HepG2 (cell line): ENCODE data around the gene ZDHHC14. TPM values are rescaled to one million over a fixed set of nuclear protein-coding genes. Genes with fewer than 3 reads are reported as not detected.

Source experiments
- CEBPB ChIP-seq: IDR thresholded peaks from 2 replicates; pipeline ENCODE4 v1.6.1; 2011; ENCODE audit warnings: low read depth, low read length, improper control_type of control experiment, borderline replicate concordance
- FOXP4 ChIP-seq: sonication (generic); formaldehyde crosslinking; IDR thresholded peaks from 2 replicates; pipeline ENCODE4 v1.4.0; 2020; ENCODE audit warnings: missing genetic modification reagents
- IKZF4 ChIP-seq: sonication (generic); formaldehyde crosslinking; IDR thresholded peaks from 2 replicates; pipeline ENCODE4 v1.5.1; 2020; ENCODE audit warnings: borderline replicate concordance, mild to moderate bottlenecking, low read depth, missing genetic modification reagents; ENCODE audit errors: not compliant biosample characterization
- MAFG ChIP-seq: sonication (generic); formaldehyde crosslinking; IDR thresholded peaks from 2 replicates; pipeline ENCODE4 v1.5.1; 2020; ENCODE audit warnings: mild to moderate bottlenecking, missing genetic modification reagents
- MIXL1 ChIP-seq: IDR thresholded peaks from 2 replicates; pipeline ENCODE4 v1.6.1; 2016
- MTF1 ChIP-seq: sonication (generic); formaldehyde crosslinking; IDR thresholded peaks from 2 replicates; pipeline ENCODE4 v1.5.0; 2020; ENCODE audit warnings: missing genetic modification reagents
- NCOA1 ChIP-seq: sonication (generic); formaldehyde crosslinking; IDR thresholded peaks from 2 replicates; pipeline ENCODE4 v1.9.0; 2021; ENCODE audit warnings: missing genetic modification reagents
- NR2F6 ChIP-seq, 2 experiments: IDR thresholded peaks; 2 replicates each; pipeline ENCODE4 v1.6.1; 2016; ENCODE audit warnings: antibody characterized with exemption in 1 of 2, mild to moderate bottlenecking in 1 of 2
- PLSCR1 ChIP-seq: sonication (generic); formaldehyde crosslinking; IDR thresholded peaks from 2 replicates; pipeline ENCODE4 v1.5.0; 2020; ENCODE audit warnings: missing genetic modification reagents, mild to moderate bottlenecking, borderline replicate concordance
- RNF2 ChIP-seq: fragments of 450-650 bp; conservative IDR thresholded peaks from 2 replicates; pipeline ENCODE4 v1.6.1; 2016; ENCODE audit warnings: low read depth
- SAFB2 ChIP-seq: sonication (generic); formaldehyde crosslinking; IDR thresholded peaks from 2 replicates; pipeline ENCODE4 v1.5.1; 2020; ENCODE audit warnings: missing genetic modification reagents, low read depth, mild to moderate bottlenecking, borderline replicate concordance
- TMF1 ChIP-seq: sonication (generic); formaldehyde crosslinking; IDR thresholded peaks from 2 replicates; pipeline ENCODE4 v1.8.1; 2022; ENCODE audit warnings: low read depth, missing genetic modification reagents
- ZBTB4 ChIP-seq: sonication (generic); formaldehyde crosslinking; IDR thresholded peaks from 2 replicates; pipeline ENCODE4 v1.4.0; 2020; ENCODE audit warnings: missing genetic modification reagents, mild to moderate bottlenecking, borderline replicate concordance
- ZFY ChIP-seq: sonication (generic); formaldehyde crosslinking; IDR thresholded peaks from 2 replicates; pipeline ENCODE4 v1.4.0; 2020; ENCODE audit warnings: missing genetic modification reagents
- ZNF274 ChIP-seq: sonication (generic); formaldehyde crosslinking; IDR thresholded peaks from 2 replicates; pipeline ENCODE4 v1.5.1; 2020; ENCODE audit warnings: mild to moderate bottlenecking, missing genetic modification reagents
- ZNF367 ChIP-seq: sonication (generic); formaldehyde crosslinking; IDR thresholded peaks from 2 replicates; pipeline ENCODE4 v1.4.0; 2020; ENCODE audit warnings: missing genetic modification reagents, borderline replicate concordance
- ZNF724P ChIP-seq: sonication (generic); formaldehyde crosslinking; IDR thresholded peaks from 2 replicates; pipeline ENCODE4 v1.8.0; 2022; ENCODE audit warnings: missing genetic modification reagents, borderline replicate concordance
- ZNF878 ChIP-seq: sonication (generic); formaldehyde crosslinking; IDR thresholded peaks from 2 replicates; pipeline ENCODE4 v1.8.1; 2023; ENCODE audit warnings: mild to moderate bottlenecking, missing genetic modification reagents, moderate library complexity
- ZSCAN5A ChIP-seq: sonication (generic); formaldehyde crosslinking; IDR thresholded peaks from 2 replicates; pipeline ENCODE4 v1.8.0; 2022; ENCODE audit warnings: mild to moderate bottlenecking, missing genetic modification reagents, borderline replicate concordance
- ZZZ3 ChIP-seq: sonication (generic); formaldehyde crosslinking; IDR thresholded peaks from 2 replicates; pipeline ENCODE4 v1.4.0; 2020; ENCODE audit warnings: missing genetic modification reagents, mild to moderate bottlenecking, borderline replicate concordance
- polyA plus RNA-seq, 8 experiments: library from polyadenylated mRNA; depleted of rRNA in 3 of 8; stranded (reverse) in 7 of 8; unstranded in 1 of 8; fragments of >200 nt; fragmentation: Illumina TruSeq in 4 of 8; extraction: Trizol in 4 of 8; gene quantifications; 2 replicates each; pipeline versions ENCODE4 v1.2.1 to v1.2.3, GENCODE V29; 2011 to 2016; ENCODE audit warnings: low read depth in 4 of 8, missing spikeins in 1 of 8, mixed read lengths in 1 of 8; ENCODE audit not compliant: insufficient read depth in 1 of 8
- total RNA-seq, 5 experiments: library from RNA; depleted of rRNA; stranded (reverse); fragments of >200 nt; fragmentation: Illumina TruSeq; extraction: Trizol; gene quantifications; 2 replicates each; pipeline ENCODE4 v1.2.3, GENCODE V29; 2016; ENCODE audit warnings: low read depth in 1 of 5

Gene ZDHHC14
- total and polyA plus RNA-seq, 2 of the 13 experiments (the other 11 are each of a cell fraction or from before 2014, with no cell fraction given), result 3.7 to 9.5 TPM

GRCh38 chr6:157513004-157513603 lies 132.1 kb downstream of the ZDHHC14 start (continued):
- no peak for TF ChIP-seq ZBTB4
- no peak for TF ChIP-seq NCOA1 (CRISPR knock-in tag)
- no peak for TF ChIP-seq ZNF367
- peak; percentile 59 for TF ChIP-seq NR2F6 (IDR thresholded peaks at IDR 0.05)
- TF ChIP-seq NR2F6 (CRISPR knock-in tag; IDR thresholded peaks at IDR 0.05), result peak; percentile 74
- no peak for TF ChIP-seq ZSCAN5A (CRISPR knock-in tag)
- no peak for TF ChIP-seq CEBPB
- TF ChIP-seq PLSCR1, result no peak
- TF ChIP-seq MTF1, result no peak
- TF ChIP-seq SAFB2 (CRISPR knock-in tag), result no peak
- peak; percentile 93 for TF ChIP-seq FOXP4
- peak; percentile 91 for TF ChIP-seq MIXL1
- no peak for TF ChIP-seq RNF2
- no peak for TF ChIP-seq ZNF878
- TF ChIP-seq IKZF4 (CRISPR knock-in tag), result no peak
- TF ChIP-seq ZZZ3, result no peak
- no peak for TF ChIP-seq TMF1 (CRISPR knock-in tag)
- TF ChIP-seq ZFY (CRISPR knock-in tag), result no peak
- no peak for TF ChIP-seq ZNF274 (CRISPR knock-in tag)
- 0 out of 2 replicates have a peak, but pooled peaks have one; percentile 64 for TF ChIP-seq ZNF724P (CRISPR knock-in tag)
- TF ChIP-seq MAFG (CRISPR knock-in tag), result no peak
